ENCODE results near the gene ERBB3. TPM values are rescaled to one million over a fixed set of nuclear protein-coding genes. Genes with fewer than 3 reads are reported as not detected.

The ERBB3 gene
- total RNA-seq, 1 experiment from 2014 or later: 56.5 TPM

DNA sequence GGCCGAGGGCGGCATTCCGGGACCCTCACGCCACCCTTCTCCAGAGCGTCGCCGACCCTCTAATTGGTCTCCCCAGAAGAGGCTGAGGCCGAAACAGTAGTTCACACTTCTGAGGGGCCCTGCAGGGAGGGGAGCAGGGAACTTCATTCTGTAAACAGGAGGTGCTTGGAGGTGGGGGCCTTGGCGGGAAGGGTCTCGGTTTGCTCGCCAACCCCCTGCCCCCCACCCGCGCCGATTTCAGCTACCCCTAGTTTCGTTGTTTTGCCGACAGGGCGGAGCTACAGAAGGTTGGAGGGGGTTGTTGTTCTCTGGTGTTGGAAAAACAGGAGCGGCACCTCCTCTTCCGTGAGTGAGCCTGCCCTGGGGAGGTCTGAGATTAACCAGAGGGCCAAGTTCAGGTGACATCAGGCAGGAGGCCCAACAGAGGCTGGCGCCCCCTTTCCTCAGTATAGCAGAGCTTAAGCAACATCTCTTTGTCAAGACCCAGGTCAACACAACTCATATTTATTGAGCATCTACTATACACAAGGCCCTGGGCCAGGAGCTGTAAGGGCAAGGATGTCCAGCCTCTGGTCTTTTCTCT is 682 bp downstream of the ERBB3 start:
- Histone ChIP-seq H2AFZ (ENCODE audit: low read length) (no peak overlapping the region), H3K4me1 (ENCODE audit: insufficient read depth, low read length) (0 out of 2 replicates have a peak, but pooled peaks cover 4% of the 10 kb centered on the region), H3K23ac (ENCODE audit: insufficient read length, low read depth, low read length) (no peak overlapping the region), H3K27me3 (ENCODE audit: insufficient read depth, low read length) (no peaks in the 10 kb centered on the region; the same call in 1 of the 2 replicates), H2BK120ac (ENCODE audit: low read depth, low read length, poor library complexity, severe bottlenecking) (no peak overlapping the region), H3K79me2 (ENCODE audit: insufficient read depth, low read length) (peaks cover 7% of the 10 kb centered on the region; the same call in 1 of the 2 replicates), H4K8ac (replicated peaks; ENCODE audit: insufficient read length, low read depth, low read length) (no peak overlapping the region), H3K14ac (ENCODE audit: insufficient read depth, low read length) (peak overlapping the region; percentile 74), H4K91ac (ENCODE audit: insufficient read length, low read depth, low read length) (peak overlapping the region; percentile 0), H3K9ac (ENCODE audit: extremely low read depth, insufficient read length, low read length) (peak overlapping the region; percentile 82), H3K27ac (ENCODE audit: insufficient read length, low read depth, low read length) (no peak overlapping the region), H2BK15ac (ENCODE audit: low read depth, low read length) (no peak overlapping the region), H4K5ac (ENCODE audit: insufficient read length, low read depth, low read length) (no peak overlapping the region), H3K23me2 (ENCODE audit: insufficient read length, low read depth, low read length, poor library complexity, severe bottlenecking) (peaks cover 13% of the 10 kb centered on the region), H2BK12ac (ENCODE audit: insufficient read length, low read depth, low read length) (no peak overlapping the region), H2BK20ac (ENCODE audit: low read depth, low read length, poor library complexity, severe bottlenecking) (no peak overlapping the region), H4K20me1 (ENCODE audit: control insufficient read depth, insufficient read depth, insufficient read length) (no peaks in the 10 kb centered on the region), H3K56ac (ENCODE audit: insufficient read length, low read depth, low read length) (no peak overlapping the region), H3K4me2 (ENCODE audit: insufficient read depth, insufficient read length, low read length) (peak overlapping the region; percentile 57), H2AK5ac (ENCODE audit: insufficient read length, low read length) (no peak overlapping the region), H3K18ac (ENCODE audit: insufficient read length, low read depth, low read length) (peak overlapping the region; percentile 66), H3K4ac (ENCODE audit: low read depth, low read length) (no peak overlapping the region), H3K79me1 (ENCODE audit: insufficient read depth, low read depth, low read length, poor library complexity, severe bottlenecking) (no peaks in the 10 kb centered on the region), H3K9me3 (ENCODE audit: control insufficient read depth, low read depth, low read length) (no peaks in the 10 kb centered on the region), H3T11ph (ENCODE audit: low read length) (no peak overlapping the region), H2BK5ac (ENCODE audit: insufficient read length, low read length) (no peak overlapping the region)
- Mint-ChIP-seq H3K9me3 (peaks cover 3% of the 10 kb centered on the region in 2 experiments; a peak in 4 of 5 replicates), H3K4me1 (peaks cover 19 to 22% of the 10 kb centered on the region in 2 experiments), H3K27ac (peak overlapping the region in 2 of 3 experiments; percentile 39 to 95; a peak in 5 of 7 replicates), H3K27me3 (ENCODE audit: low read depth) (no peaks in the 10 kb centered on the region), H3K36me3 (ENCODE audit: insufficient read depth in 1 of 3, low read depth in 3 of 3) (peaks cover 8 to 21% (median 19%) of the 10 kb centered on the region in 3 experiments), H3K4me3 (peak overlapping the region; percentile 83 to 93)
- WGBS (ENCODE audit: extremely low coverage, insufficient read length, low lambda C conversion rate): no CpG with 5 or more reads among the region's 20 CpGs
- TF ChIP-seq, protein P1, sequence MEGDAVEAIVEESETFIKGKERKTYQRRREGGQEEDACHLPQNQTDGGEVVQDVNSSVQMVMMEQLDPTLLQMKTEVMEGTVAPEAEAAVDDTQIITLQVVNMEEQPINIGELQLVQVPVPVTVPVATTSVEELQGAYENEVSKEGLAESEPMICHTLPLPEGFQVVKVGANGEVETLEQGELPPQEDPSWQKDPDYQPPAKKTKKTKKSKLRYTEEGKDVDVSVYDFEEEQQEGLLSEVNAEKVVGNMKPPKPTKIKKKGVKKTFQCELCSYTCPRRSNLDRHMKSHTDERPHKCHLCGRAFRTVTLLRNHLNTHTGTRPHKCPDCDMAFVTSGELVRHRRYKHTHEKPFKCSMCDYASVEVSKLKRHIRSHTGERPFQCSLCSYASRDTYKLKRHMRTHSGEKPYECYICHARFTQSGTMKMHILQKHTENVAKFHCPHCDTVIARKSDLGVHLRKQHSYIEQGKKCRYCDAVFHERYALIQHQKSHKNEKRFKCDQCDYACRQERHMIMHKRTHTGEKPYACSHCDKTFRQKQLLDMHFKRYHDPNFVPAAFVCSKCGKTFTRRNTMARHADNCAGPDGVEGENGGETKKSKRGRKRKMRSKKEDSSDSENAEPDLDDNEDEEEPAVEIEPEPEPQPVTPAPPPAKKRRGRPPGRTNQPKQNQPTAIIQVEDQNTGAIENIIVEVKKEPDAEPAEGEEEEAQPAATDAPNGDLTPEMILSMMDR (conservative IDR thresholded peaks at IDR 0.05): peak; percentile 27; the same call in 2 of the 3 replicates
- DNase-seq: peak; percentile 75
